Activated T-helper 17 cell treated with anti-CD3 and anti-CD28 coated beads, Interleukin-2, amount 50 U/mL, for 72 hours (primary cell): Measurements from ENCODE around the gene ZBTB46. TPM values are rescaled to one million over a fixed set of nuclear protein-coding genes. Genes with fewer than 3 reads are reported as not detected.

ENCODE experiments used
- total RNA-seq, 2 donors: library from RNA; stranded (reverse); gene quantifications; one replicate each; pipeline ENCODE4 v1.2.3, GENCODE V29; 2022

Gene ZBTB46
- total RNA-seq, 2 donors from 2014 or later, result 0.54 to 6.2 TPM

Other genes starting within 250 kb of the ZBTB46 start
- 10 to 100 TPM; 11.5 to 19.6 TPM for gene GMEB2, start 204.2 kb downstream of the ZBTB46 start, total RNA-seq
- gene STMN3, start 177.8 kb downstream of the ZBTB46 start, total RNA-seq, result 10 to 100 TPM; 15.1 to 24.7 TPM
- gene RTEL1, start 173.0 kb downstream of the ZBTB46 start, total RNA-seq, result 10 to 100 TPM; 41.8 to 51.8 TPM
- not detected for gene TNFRSF6B, start 134.6 kb downstream of the ZBTB46 start, total RNA-seq
- gene ARFRP1, start 123.3 kb downstream of the ZBTB46 start, total RNA-seq, result 10 to 100 TPM; 43.8 to 55.8 TPM
- 10 to 100 TPM; 18.3 to 24.7 TPM for gene ZGPAT, start 123.2 kb downstream of the ZBTB46 start, total RNA-seq
- 10 to 100 TPM in 1 of 2 donors, 1 to 10 TPM in 1; 9.8 to 24.8 TPM for gene LIME1, start 94.6 kb downstream of the ZBTB46 start, total RNA-seq
- gene SLC2A4RG, start 91.5 kb downstream of the ZBTB46 start, total RNA-seq, result 10 to 100 TPM; 30.5 to 35.1 TPM
- under 1 TPM in 1 of 2 donors, not detected in 1; 0.19 TPM for gene ABHD16B, start 30.2 kb upstream of the ZBTB46 start, total RNA-seq
- gene TPD52L2, start 34.0 kb upstream of the ZBTB46 start, total RNA-seq, result 10 to 100 TPM; 54.8 to 92.9 TPM
- 10 to 100 TPM; 46.8 to 53.4 TPM for gene DNAJC5, start 63.9 kb upstream of the ZBTB46 start, total RNA-seq
- gene UCKL1, start 125.2 kb upstream of the ZBTB46 start, total RNA-seq, result 10 to 100 TPM; 27.5 to 36.2 TPM
- 10 to 100 TPM; 13.9 to 21.3 TPM for gene ZNF512B, start 138.7 kb upstream of the ZBTB46 start, total RNA-seq
- 10 to 100 TPM; 21.4 to 32.7 TPM for gene SAMD10, start 148.4 kb upstream of the ZBTB46 start, total RNA-seq
- gene PRPF6, start 149.9 kb upstream of the ZBTB46 start, total RNA-seq, result 10 to 100 TPM; 88.5 to 97.4 TPM
- gene C20orf204, start 204.9 kb upstream of the ZBTB46 start, total RNA-seq, result 10 to 100 TPM; 12.8 to 21.5 TPM
- gene SOX18, start 218.4 kb upstream of the ZBTB46 start, total RNA-seq, result under 1 TPM; 0.13 to 0.22 TPM
- gene TCEA2, start 231.9 kb upstream of the ZBTB46 start, total RNA-seq, result 10 to 100 TPM; 52.0 to 79.9 TPM
- 10 to 100 TPM; 38.6 to 49.4 TPM for gene RGS19, start 248.3 kb upstream of the ZBTB46 start, total RNA-seq
- gene OPRL1, start 248.8 kb upstream of the ZBTB46 start, total RNA-seq, result under 1 TPM; 0.48 to 0.56 TPM